Measurements from ENCODE around the gene ZNF831. TPM values are rescaled to one million over a fixed set of nuclear protein-coding genes. Genes with fewer than 3 reads are reported as not detected.

Gene ZNF831
- total RNA-seq, 1 experiment from 2014 or later = not detected

DNA sequence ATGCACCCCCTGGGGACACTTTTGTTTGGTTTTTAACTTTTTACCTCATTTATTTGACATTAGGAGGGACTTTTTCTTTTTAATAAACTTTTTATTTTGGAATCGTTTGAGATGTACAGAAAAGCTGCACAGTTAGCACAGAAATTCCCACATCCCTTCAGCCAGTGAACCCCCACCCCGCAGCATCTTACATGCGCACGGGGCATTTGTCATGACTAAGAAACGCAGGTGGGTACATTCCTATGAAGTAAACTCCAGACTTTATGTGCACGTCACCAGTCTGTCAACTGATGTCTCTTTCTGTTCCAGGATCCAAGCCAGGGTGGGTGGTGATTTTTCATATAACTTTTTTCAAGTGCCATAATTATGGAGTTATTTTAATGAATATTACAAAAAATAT is 4.9 kb upstream of the ZNF831 start:
- no peak overlapping the region for H3K4me3 Mint-ChIP-seq (ENCODE audit: unreplicated experiment)
- peaks cover 87% of the 10 kb centered on the region for H3K27me3 Mint-ChIP-seq (ENCODE audit: insufficient read depth, unreplicated experiment)
- H3K4me1 Mint-ChIP-seq (ENCODE audit: insufficient read depth, unreplicated experiment) = peaks cover 8% of the 10 kb centered on the region
- TF ChIP-seq, protein P1, sequence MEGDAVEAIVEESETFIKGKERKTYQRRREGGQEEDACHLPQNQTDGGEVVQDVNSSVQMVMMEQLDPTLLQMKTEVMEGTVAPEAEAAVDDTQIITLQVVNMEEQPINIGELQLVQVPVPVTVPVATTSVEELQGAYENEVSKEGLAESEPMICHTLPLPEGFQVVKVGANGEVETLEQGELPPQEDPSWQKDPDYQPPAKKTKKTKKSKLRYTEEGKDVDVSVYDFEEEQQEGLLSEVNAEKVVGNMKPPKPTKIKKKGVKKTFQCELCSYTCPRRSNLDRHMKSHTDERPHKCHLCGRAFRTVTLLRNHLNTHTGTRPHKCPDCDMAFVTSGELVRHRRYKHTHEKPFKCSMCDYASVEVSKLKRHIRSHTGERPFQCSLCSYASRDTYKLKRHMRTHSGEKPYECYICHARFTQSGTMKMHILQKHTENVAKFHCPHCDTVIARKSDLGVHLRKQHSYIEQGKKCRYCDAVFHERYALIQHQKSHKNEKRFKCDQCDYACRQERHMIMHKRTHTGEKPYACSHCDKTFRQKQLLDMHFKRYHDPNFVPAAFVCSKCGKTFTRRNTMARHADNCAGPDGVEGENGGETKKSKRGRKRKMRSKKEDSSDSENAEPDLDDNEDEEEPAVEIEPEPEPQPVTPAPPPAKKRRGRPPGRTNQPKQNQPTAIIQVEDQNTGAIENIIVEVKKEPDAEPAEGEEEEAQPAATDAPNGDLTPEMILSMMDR (IDR thresholded peaks at IDR 0.05; ENCODE audit: unreplicated experiment) = no peak
- CTCF ChIA-PET = interaction anchor here (0.6 to 0.7 kb wide), 4 partner anchors 115 to 970 kb away, joined by 3 to 4 read pairs (median 3); no protein-coding TSS in a partner anchor
- intact Hi-C loops (cut with micrococcal nuclease) = no loop called here
- H3K36me3 Mint-ChIP-seq (ENCODE audit: insufficient read depth, unreplicated experiment) = no peaks in the 10 kb centered on the region
- DNase-seq (ENCODE audit: unreplicated experiment) = no peak
- POLR2A ChIA-PET = interaction anchor here (0.7 kb wide), 1 partner anchor 12 kb away, joined by 3 read pairs; no protein-coding TSS in a partner anchor
- no peaks in the 10 kb centered on the region for H3K9me3 Mint-ChIP-seq (ENCODE audit: unreplicated experiment)
- BruUV-seq (replicated peaks) = no TSS peak
- H3K27ac Mint-ChIP-seq (ENCODE audit: low read depth, unreplicated experiment) = no peak overlapping the region

DNA sequence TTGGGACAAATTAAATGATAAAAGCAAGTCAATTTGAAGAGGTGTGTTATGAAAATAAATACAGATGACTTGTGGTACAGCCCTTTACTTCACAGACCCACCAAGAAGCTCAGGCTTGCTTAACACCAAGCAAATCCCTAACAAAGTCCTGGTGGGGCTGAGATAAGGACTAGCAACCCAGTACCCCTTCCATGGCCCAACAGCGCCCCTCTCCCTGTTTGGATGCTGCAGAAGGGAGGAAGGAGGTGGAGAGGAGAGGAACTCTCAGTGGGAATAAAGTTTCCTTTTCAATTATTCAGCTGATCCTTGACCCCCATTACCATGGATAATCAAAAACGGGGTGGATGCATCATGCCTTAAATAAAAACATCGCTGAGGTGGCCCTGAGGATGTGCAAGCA is 4.5 kb upstream of the ZNF831 start:
- H3K4me1 Mint-ChIP-seq (ENCODE audit: insufficient read depth, unreplicated experiment) = peaks cover 8% of the 10 kb centered on the region
- H3K4me3 Mint-ChIP-seq (ENCODE audit: unreplicated experiment) = no peak overlapping the region
- no peak overlapping the region for H3K27ac Mint-ChIP-seq (ENCODE audit: low read depth, unreplicated experiment)
- H3K36me3 Mint-ChIP-seq (ENCODE audit: insufficient read depth, unreplicated experiment) = no peaks in the 10 kb centered on the region
- BruUV-seq (replicated peaks) = no TSS peak
- H3K27me3 Mint-ChIP-seq (ENCODE audit: insufficient read depth, unreplicated experiment) = peaks cover 87% of the 10 kb centered on the region
- POLR2A ChIA-PET = no interaction called here
- DNase-seq (ENCODE audit: unreplicated experiment) = no peak
- H3K9me3 Mint-ChIP-seq (ENCODE audit: unreplicated experiment) = no peaks in the 10 kb centered on the region
- CTCF ChIA-PET = interaction anchor here (0.6 to 0.7 kb wide), 5 partner anchors 115 to 969 kb away, joined by 3 to 4 read pairs (median 3); no protein-coding TSS in a partner anchor
- intact Hi-C loops (cut with micrococcal nuclease) = no loop called here
- TF ChIP-seq, protein P1 (IDR thresholded peaks at IDR 0.05; ENCODE audit: unreplicated experiment) = no peak

DNA sequence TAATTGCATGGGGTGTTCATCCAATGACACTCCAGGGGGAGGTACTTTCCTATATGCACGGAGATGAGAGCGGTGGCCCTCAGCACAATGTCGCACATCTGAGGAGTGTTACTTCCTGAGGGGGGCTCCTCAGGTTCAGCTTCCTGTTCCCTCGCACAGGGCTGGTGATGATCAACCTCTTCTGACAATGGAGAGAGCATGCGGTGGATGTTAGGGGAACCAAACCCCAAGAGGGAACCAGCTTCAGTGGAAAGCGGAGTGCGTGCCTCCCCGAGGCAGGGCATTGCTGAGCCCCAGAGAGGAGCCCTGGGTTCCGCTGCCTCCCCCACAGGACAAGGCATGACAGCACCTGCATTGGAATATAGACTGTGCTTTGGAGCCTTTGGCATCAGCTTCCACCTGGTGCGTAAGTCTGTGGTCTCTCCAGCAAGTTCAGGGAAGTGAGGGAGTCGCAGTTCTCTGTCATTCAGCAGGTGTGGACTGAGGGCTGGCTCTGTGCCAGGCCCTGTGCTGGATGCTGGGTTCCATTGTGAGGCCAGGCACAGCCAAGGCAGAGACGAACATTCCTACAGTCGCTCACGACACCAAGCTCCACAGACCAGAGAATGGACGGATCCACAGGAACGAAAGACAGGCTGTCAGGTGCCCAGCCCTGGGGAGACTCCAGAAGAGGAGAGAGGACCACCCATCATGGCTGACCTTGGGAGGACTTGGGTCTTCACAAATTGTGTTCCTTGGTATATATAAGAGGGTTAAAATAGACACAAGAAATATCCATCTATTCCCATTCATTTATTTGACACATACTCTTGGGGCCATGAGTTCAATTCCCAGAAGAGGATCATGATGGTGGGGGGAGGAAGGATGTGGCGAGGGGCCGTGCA is 3.9 kb upstream of the ZNF831 start:
- intact Hi-C loops (cut with micrococcal nuclease) = no loop called here
- BruUV-seq (replicated peaks) = no TSS peak
- H3K9me3 Mint-ChIP-seq (ENCODE audit: unreplicated experiment) = no peaks in the 10 kb centered on the region
- peaks cover 3% of the 10 kb centered on the region for H3K4me1 Mint-ChIP-seq (ENCODE audit: insufficient read depth, unreplicated experiment)
- TF ChIP-seq, protein P1 (IDR thresholded peaks at IDR 0.05; ENCODE audit: unreplicated experiment) = no peak
- no peak overlapping the region for H3K27ac Mint-ChIP-seq (ENCODE audit: low read depth, unreplicated experiment)
- no peak overlapping the region for H3K4me3 Mint-ChIP-seq (ENCODE audit: unreplicated experiment)
- ChIA-PET POLR2A (interaction anchor here (1.2 kb wide), 1 partner anchor 39 kb away, joined by 3 read pairs; no protein-coding TSS in a partner anchor), CTCF (interaction anchor here (0.7 kb wide), 2 partner anchors 62 to 155 kb away, joined by 3 to 4 read pairs; no protein-coding TSS in a partner anchor)
- no peaks in the 10 kb centered on the region for H3K36me3 Mint-ChIP-seq (ENCODE audit: insufficient read depth, unreplicated experiment)
- H3K27me3 Mint-ChIP-seq (ENCODE audit: insufficient read depth, unreplicated experiment) = peaks cover 85% of the 10 kb centered on the region
- peak; percentile 7 for DNase-seq (ENCODE audit: unreplicated experiment)

DNA sequence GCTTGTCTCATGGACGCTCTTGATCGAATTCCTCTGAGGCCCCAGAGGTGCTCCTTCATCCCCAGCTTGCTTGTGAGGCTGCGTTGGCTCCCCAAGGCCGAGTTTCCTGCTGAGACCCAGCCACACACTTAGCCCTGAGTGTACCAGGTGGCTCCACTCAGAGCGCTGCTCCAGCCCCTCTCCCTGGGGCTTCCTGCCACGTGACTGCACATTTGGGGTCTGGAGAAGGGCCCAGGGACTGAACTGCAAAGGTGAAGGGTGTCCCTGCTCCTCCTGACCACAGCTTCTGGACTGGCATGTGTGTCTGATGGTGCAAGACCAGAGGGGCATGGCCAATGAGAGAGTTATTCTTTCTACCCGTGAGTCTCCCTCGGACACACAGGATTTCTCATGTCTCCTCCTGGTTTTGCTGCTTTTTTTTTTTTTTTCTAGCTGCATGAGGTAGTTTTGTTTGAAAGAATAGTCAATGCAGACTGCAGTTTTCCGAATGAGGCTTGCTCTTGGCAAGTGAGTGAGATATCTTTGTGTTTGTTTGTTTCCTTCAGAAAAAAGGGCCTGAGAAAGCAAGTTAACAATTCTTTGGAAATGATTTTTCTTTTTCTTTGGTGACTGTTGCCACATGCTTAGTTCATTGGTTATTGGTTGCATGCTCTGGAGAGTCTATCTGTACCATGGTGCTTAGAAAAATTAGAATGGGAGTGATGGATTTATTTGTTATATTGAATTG is 3.1 kb upstream of the ZNF831 start:
- Mint-ChIP-seq H3K4me1 (ENCODE audit: insufficient read depth, unreplicated experiment) (no peaks in the 10 kb centered on the region), H3K27ac (ENCODE audit: low read depth, unreplicated experiment) (no peak overlapping the region), H3K9me3 (ENCODE audit: unreplicated experiment) (no peaks in the 10 kb centered on the region), H3K27me3 (ENCODE audit: insufficient read depth, unreplicated experiment) (peaks cover 85% of the 10 kb centered on the region), H3K36me3 (ENCODE audit: insufficient read depth, unreplicated experiment) (no peaks in the 10 kb centered on the region), H3K4me3 (ENCODE audit: unreplicated experiment) (no peak overlapping the region)
- ChIA-PET POLR2A (interaction anchor here (1.2 kb wide), 1 partner anchor 38 kb away, joined by 3 read pairs; no protein-coding TSS in a partner anchor), CTCF (interaction anchor here (0.7 kb wide), 1 partner anchor 61 kb away, joined by 4 read pairs; no protein-coding TSS in a partner anchor)
- DNase-seq (ENCODE audit: unreplicated experiment) = no peak
- BruUV-seq (replicated peaks) = no TSS peak
- TF ChIP-seq, protein P1 (IDR thresholded peaks at IDR 0.05; ENCODE audit: unreplicated experiment) = no peak
- intact Hi-C loops (cut with micrococcal nuclease) = no loop called here

Measured in MCF 10A (cell line).